ENCODE data around the gene PRMT1. TPM values are rescaled to one million over a fixed set of nuclear protein-coding genes. Genes with fewer than 3 reads are reported as not detected.
A peak's percentile ranks its signal among the peaks of the same experiment; 100 is the strongest.

The PRMT1 gene
- total and polyA plus RNA-seq, 2 of the 13 experiments (the other 11 are each of a cell fraction or from before 2014, with no cell fraction given), result 324 to 374 TPM

- TF ChIP-seq, protein P1, sequence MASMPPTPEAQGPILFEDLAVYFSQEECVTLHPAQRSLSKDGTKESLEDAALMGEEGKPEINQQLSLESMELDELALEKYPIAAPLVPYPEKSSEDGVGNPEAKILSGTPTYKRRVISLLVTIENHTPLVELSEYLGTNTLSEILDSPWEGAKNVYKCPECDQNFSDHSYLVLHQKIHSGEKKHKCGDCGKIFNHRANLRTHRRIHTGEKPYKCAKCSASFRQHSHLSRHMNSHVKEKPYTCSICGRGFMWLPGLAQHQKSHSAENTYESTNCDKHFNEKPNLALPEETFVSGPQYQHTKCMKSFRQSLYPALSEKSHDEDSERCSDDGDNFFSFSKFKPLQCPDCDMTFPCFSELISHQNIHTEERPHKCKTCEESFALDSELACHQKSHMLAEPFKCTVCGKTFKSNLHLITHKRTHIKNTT (CRISPR knock-in tag; IDR thresholded peaks at IDR 0.05), result no peak
- no peak for TF ChIP-seq ZNF24 (IDR thresholded peaks at IDR 0.05)
- 0 out of 2 replicates have a peak, but pooled peaks have one; percentile 34 for TF ChIP-seq RXRA (CRISPR knock-in tag; IDR thresholded peaks at IDR 0.05)
- no peak for TF ChIP-seq PCBP1 (IDR thresholded peaks at IDR 0.05; ENCODE audit: borderline replicate concordance, low read depth, low read length)
These were observed 24.3 kb downstream of the PRMT1 start (continued) for GRCh38 chr19:49701271-49701786.

- BruUV-seq (replicated peaks), result no TSS peak
- Histone ChIP-seq H3K79me2 (ENCODE audit: insufficient read depth, low read length) (no peaks in the 10 kb centered on the region), H3K27ac (ENCODE audit: extremely low read length, insufficient read depth, low read length) (no peak overlapping the region), H3K9ac (ENCODE audit: insufficient read depth, low read depth, low read length) (no peak overlapping the region), H3K4me3 (replicated peaks in 1 of 3; ENCODE audit: insufficient read depth in 1 of 3, low read depth in 2 of 3, low read length in 3 of 3) (no peak overlapping the region), H3K4me1 (ENCODE audit: insufficient read depth, low read length) (peaks cover 19% of the 10 kb centered on the region), H3K27me3 (ENCODE audit: control insufficient read depth in 1 of 2, insufficient read depth in 2 of 2, low read length in 2 of 2) (peaks cover 0 to 24% of the 10 kb centered on the region in 2 experiments; a peak in 3 of 5 replicates), H3K4me2 (ENCODE audit: low read depth, low read length) (0 out of 2 replicates have a peak overlapping the region, but pooled peaks have one; percentile 20), H4K20me1 (ENCODE audit: insufficient read depth, low read length) (no peaks in the 10 kb centered on the region), H2AFZ (ENCODE audit: low read length) (no peak overlapping the region), H3K36me3 (replicated peaks in 1 of 2; ENCODE audit: control insufficient read depth in 1 of 2, insufficient read depth in 2 of 2, low read length in 2 of 2) (no peaks in the 10 kb centered on the region), H3K9me3 (ENCODE audit: low read length) (no peaks in the 10 kb centered on the region)
- intact Hi-C loops (cut with micrococcal nuclease; ENCODE audit: unreplicated experiment) (no loop called here), in situ Hi-C loops (cut with HindIII; ENCODE audit: extremely low pct_ligation_motif_present, low pct_unique_long_range_greater_than_20kb) (no loop called here)
- DNase-seq (ENCODE audit: low spot score) (no peak), FAIRE-seq (no peak), ATAC-seq (no peak)
- WGBS (ENCODE audit: low lambda C conversion rate), result 66% methylated on average over 8 of the region's 22 CpGs
- TF ChIP-seq KDM1A (CRISPR knock-in tag; IDR thresholded peaks at IDR 0.05) (0 out of 2 replicates have a peak, but pooled peaks have one; percentile 41), ZNF639 (CRISPR knock-in tag; conservative IDR thresholded peaks at IDR 0.05) (no peak), ZNF317 (CRISPR knock-in tag; IDR thresholded peaks at IDR 0.05) (no peak), ZNF768 (CRISPR knock-in tag; IDR thresholded peaks at IDR 0.05) (peak; percentile 97), ZBTB33 (CRISPR knock-in tag; IDR thresholded peaks at IDR 0.05) (peak; percentile 52; the same call in 1 of the 2 replicates), ZMYM3 (CRISPR knock-in tag; IDR thresholded peaks at IDR 0.05) (peak; percentile 81)
- ChIA-PET CTCF (ENCODE audit: low intra/inter-chr PET ratio, low total read pairs) (no interaction called here), POLR2A (no interaction called here)
These were observed 28.0 kb downstream of the PRMT1 start for GRCh38 chr19:49704888-49705642.

Measured in HepG2 (cell line).